PC-9 (cell line): ENCODE results near the gene CLDN25.

Experiments used
- CTCF ChIP-seq: fragments of 200-600 bp; sonication (generic); conservative IDR thresholded peaks from 2 replicates; pipeline ENCODE4 v1.6.1; 2017; ENCODE audit warnings: mixed run types, antibody characterized with exemption, mild to moderate bottlenecking, moderate library complexity
- EZH2 ChIP-seq: fragments of 200-600 bp; sonication (generic); IDR thresholded peaks from 2 replicates; pipeline ENCODE4 v1.8.0; 2017; ENCODE audit warnings: antibody characterized with exemption, low read depth

- TF ChIP-seq EZH2 (no peak), CTCF (no peak)
Measured at GRCh38 chr11:113778111-113778910, 1.3 kb upstream of the CLDN25 start.
